OCI-LY3 (cell line): Measurements from ENCODE around the gene PIK3C3.

ENCODE experiments used
- H2AFZ ChIP-seq: fragments of 200-600, 300-600 bp; shearing (Covaris generic); 2 replicates; pipeline ENCODE4 v1.6.0; 2014; ENCODE audit warnings: antibody characterized with exemption, low read depth, low read length
- H3K27ac ChIP-seq: fragments of 200-600, 300-600 bp; sonication (generic); 2 replicates; pipeline ENCODE4 v1.5.1; 2014; ENCODE audit warnings: mild to moderate bottlenecking, low read length, moderate library complexity, mixed read lengths
- H3K27me3 ChIP-seq: fragments of 200-600, 300-600 bp; sonication (generic); 2 replicates; pipeline ENCODE4 v1.6.1; 2014; ENCODE audit warnings: low read depth, low read length, mixed read lengths
- H3K36me3 ChIP-seq: fragments of 200-600, 300-600 bp; sonication (generic); replicated peaks from 2 replicates; pipeline ENCODE3; 2014; ENCODE audit warnings: low read depth, low read length, mixed read lengths
- H3K4me1 ChIP-seq: fragments of 300-600, 200-600 bp; sonication (generic); 2 replicates; pipeline ENCODE4 v1.6.1; 2014; ENCODE audit warnings: low read length, mixed read lengths
- H3K4me2 ChIP-seq: fragments of 200-600, 300-600 bp; sonication (generic); 2 replicates; pipeline ENCODE4 v1.6.1; 2014; ENCODE audit warnings: low read length, mixed read lengths
- H3K4me3 ChIP-seq: fragments of 300-600, 200-600 bp; sonication (generic); 2 replicates; pipeline ENCODE4 v1.5.1; 2014; ENCODE audit warnings: antibody characterized with exemption, mild to moderate bottlenecking, low read length, moderate library complexity
- H3K79me2 ChIP-seq: fragments of 300-600, 200-600 bp; shearing (Covaris generic); 2 replicates; pipeline ENCODE4 v1.6.1; 2014; ENCODE audit warnings: mild to moderate bottlenecking, low read length, mixed read lengths
- H3K9ac ChIP-seq: fragments of 300-600, 200-600 bp; shearing (Covaris generic); 2 replicates; pipeline ENCODE4 v1.6.0; 2014; ENCODE audit warnings: mild to moderate bottlenecking, low read length, moderate library complexity
- H3K9me3 ChIP-seq: fragments of 200-600, 300-600 bp; shearing (Covaris generic); 2 replicates; pipeline ENCODE4 v1.6.1; 2014; ENCODE audit warnings: low read length, mixed read lengths; ENCODE audit not compliant: insufficient read depth
- H4K20me1 ChIP-seq: fragments of 200-600, 300-600 bp; sonication (generic); 2 replicates; pipeline ENCODE4 v1.6.1; 2016; ENCODE audit warnings: low read length, mixed read lengths; ENCODE audit not compliant: insufficient read depth
- CTCF ChIP-seq: fragments of 200-600, 300-600 bp; sonication (generic); IDR thresholded peaks from 2 replicates; pipeline ENCODE4 v1.5.1; 2014; ENCODE audit warnings: antibody characterized with exemption, low read length, low read depth
- EZH2phosphoT487 ChIP-seq: fragments of 200-600 bp; shearing (Covaris generic); IDR thresholded peaks from 2 replicates; pipeline ENCODE4 v1.6.1; 2018; ENCODE audit warnings: antibody characterized with exemption, mixed run types, low read depth

Gene PIK3C3

GRCh38 chr18:42113529-42114191, 158.6 kb downstream of the PIK3C3 start:
- Histone ChIP-seq H3K36me3 (no peaks in the 10 kb centered on the region), H3K4me1 (peaks cover 20% of the 10 kb centered on the region), H3K79me2 (no peaks in the 10 kb centered on the region), H3K9ac (peak overlapping the region; percentile 58), H3K9me3 (no peaks in the 10 kb centered on the region), H3K4me3 (peak overlapping the region; percentile 37), H3K27ac (peak overlapping the region; percentile 70), H3K27me3 (no peaks in the 10 kb centered on the region), H3K4me2 (peak overlapping the region; percentile 68), H4K20me1 (no peaks in the 10 kb centered on the region), H2AFZ (peak overlapping the region; percentile 97)
- TF ChIP-seq EZH2phosphoT487 (no peak), CTCF (no peak)

- Histone ChIP-seq H3K36me3 (no peaks in the 10 kb centered on the region), H3K4me2 (peak overlapping the region; percentile 68), H4K20me1 (no peaks in the 10 kb centered on the region), H2AFZ (peak overlapping the region; percentile 97), H3K9ac (peak overlapping the region; percentile 58), H3K9me3 (no peaks in the 10 kb centered on the region), H3K4me1 (peaks cover 20% of the 10 kb centered on the region), H3K4me3 (peak overlapping the region; percentile 37), H3K79me2 (no peaks in the 10 kb centered on the region), H3K27ac (peak overlapping the region; percentile 70), H3K27me3 (no peaks in the 10 kb centered on the region)
- TF ChIP-seq EZH2phosphoT487 (no peak), CTCF (peak; percentile 99)
Measured at GRCh38 chr18:42114310-42114943, 159.4 kb downstream of the PIK3C3 start.

GRCh38 chr18:42126586-42126985, 171.6 kb downstream of the PIK3C3 start:
- no peaks in the 10 kb centered on the region for H3K9me3 ChIP-seq
- H3K4me1 ChIP-seq: no peaks in the 10 kb centered on the region
- no peak overlapping the region for H3K4me2 ChIP-seq
- no peak for TF ChIP-seq EZH2phosphoT487
- no peak for TF ChIP-seq CTCF
- no peaks in the 10 kb centered on the region for H3K79me2 ChIP-seq
- H3K9ac ChIP-seq: no peak overlapping the region
- H3K36me3 ChIP-seq: no peaks in the 10 kb centered on the region
- H3K27me3 ChIP-seq: no peaks in the 10 kb centered on the region
- H3K4me3 ChIP-seq: no peak overlapping the region
- H4K20me1 ChIP-seq: no peaks in the 10 kb centered on the region
- H3K27ac ChIP-seq: no peak overlapping the region
- H2AFZ ChIP-seq: no peak overlapping the region

GRCh38 chr18:42131066-42131929, 176.3 kb downstream of the PIK3C3 start:
- no peak overlapping the region for H2AFZ ChIP-seq
- H3K27ac ChIP-seq: no peak overlapping the region

More at GRCh38 chr18:42131066-42131929, 176.3 kb downstream of the PIK3C3 start:
- Histone ChIP-seq H3K9ac (no peak overlapping the region), H3K4me1 (peaks cover 6% of the 10 kb centered on the region; the same call in 1 of the 2 replicates), H3K9me3 (no peaks in the 10 kb centered on the region), H3K79me2 (no peaks in the 10 kb centered on the region), H3K27me3 (no peaks in the 10 kb centered on the region), H3K4me2 (no peak overlapping the region), H3K36me3 (no peaks in the 10 kb centered on the region), H3K4me3 (no peak overlapping the region), H4K20me1 (no peaks in the 10 kb centered on the region)
- TF ChIP-seq EZH2phosphoT487: no peak
- no peak for TF ChIP-seq CTCF
